IPS DF 4.7 (cell line): ENCODE measurements around the gene OR4F6.

Source experiments
- DNase-seq: peaks from one replicate; pipeline ENCODE4 v3.0.0-alpha.2; 2013; ENCODE audit warnings: low spot score; ENCODE audit errors: extremely low read depth

OR4F6 gene

DNA sequence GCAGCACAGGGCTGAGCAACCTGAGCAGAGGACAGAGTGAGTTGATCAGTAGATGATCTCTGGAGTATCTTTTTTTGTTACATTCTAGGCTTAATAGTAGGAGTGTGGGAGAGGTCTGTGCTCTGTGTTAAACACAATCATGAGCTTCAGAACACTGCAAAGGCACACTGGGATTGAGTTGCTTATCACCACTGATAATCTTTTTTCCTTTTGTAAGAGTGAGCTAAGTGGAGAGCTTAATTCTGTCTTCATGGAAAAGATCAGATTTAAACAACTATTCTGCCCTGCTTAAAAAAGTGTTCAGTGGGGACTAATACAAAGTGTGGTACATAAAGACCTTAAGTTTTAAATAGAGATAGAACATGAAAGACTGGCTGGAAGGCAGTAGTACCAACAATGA lies 1.1 kb downstream of the OR4F6 start:
- DNase-seq: no peak

DNA sequence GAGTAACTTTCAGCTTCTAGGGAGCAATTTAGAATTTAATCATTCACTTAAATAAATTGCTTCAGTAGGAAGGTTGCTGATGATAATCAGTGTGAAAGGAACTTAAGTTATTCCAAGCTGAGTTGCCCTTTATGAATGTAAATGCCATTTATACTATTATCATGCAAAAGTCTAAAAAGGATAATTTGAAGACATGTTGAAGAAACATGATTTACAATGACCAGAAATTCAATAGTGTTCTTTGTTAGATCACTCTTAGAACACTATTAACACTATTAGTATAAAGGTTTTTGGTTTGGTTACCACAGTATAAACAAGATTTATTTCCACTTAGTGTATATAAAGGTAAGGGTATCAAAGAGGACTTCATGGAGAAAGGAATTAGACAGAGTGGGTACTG lies 1.6 kb downstream of the OR4F6 start:
- no peak for DNase-seq

DNA sequence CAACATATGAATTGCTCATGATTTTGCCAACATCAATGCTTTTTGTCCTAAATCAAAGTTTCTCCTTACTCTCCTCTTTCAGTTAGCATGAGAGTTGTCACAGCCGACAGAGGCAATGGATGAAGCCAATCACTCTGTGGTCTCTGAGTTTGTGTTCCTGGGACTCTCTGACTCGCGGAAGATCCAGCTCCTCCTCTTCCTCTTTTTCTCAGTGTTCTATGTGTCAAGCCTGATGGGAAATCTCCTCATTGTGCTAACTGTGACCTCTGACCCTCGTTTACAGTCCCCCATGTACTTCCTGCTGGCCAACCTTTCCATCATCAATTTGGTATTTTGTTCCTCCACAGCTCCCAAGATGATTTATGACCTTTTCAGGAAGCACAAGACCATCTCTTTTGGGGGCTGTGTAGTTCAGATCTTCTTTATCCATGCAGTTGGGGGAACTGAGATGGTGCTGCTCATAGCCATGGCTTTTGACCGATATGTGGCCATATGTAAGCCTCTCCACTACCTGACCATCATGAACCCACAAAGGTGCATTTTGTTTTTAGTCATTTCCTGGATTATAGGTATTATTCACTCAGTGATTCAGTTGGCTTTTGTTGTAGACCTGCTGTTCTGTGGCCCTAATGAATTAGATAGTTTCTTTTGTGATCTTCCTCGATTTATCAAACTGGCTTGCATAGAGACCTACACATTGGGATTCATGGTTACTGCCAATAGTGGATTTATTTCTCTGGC lies 2.5 kb downstream of the OR4F6 start:
- no peak for DNase-seq

DNA sequence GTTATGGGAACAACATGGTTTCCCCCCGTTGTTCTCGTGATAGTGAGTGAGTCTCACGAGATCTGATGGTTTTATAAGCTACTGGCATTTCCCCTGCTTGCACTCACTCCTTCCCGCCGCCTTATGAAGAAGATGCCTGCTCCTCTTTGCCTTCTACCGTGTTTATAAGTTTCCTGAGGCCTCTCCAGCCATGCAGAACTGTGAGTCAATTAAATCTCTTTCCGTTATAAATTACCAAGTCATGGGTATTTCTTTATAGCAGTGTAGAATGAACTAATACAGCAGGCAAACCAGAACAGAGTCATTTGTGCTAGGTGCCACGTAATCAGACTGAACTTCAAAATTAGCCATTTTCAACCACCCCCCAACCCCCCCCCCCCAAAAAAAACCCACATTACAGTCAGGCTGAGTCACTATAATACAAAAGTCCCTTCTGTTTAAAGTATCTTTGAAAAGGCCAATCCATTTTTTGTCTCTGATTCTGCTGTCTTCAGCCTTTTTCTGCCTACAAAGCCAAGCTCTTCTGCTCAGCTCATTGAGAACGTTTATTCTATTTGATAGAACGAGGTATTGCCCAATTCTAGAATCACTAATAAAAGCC lies 4.1 kb downstream of the OR4F6 start:
- no peak for DNase-seq

DNA sequence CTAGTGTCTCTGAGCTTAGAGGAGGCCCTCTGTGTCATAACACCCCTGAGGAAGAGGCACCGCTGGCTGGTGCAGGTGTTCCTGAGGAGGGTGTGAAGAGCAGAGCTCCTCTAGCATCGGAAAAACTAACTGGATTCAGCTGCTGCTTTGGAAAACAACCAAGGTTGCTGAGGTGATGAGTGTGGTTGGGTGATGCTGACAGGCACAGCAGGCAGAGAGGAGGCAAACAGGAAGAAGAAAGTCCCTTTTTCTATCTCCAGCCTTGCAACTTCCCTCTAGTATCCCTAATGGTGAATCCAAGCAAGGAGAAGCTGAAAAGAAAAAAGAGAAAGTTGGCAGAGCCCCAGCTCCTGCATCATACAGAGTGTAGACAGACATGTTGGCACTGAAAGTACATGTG lies 4.9 kb downstream of the OR4F6 start:
- no peak for DNase-seq

DNA sequence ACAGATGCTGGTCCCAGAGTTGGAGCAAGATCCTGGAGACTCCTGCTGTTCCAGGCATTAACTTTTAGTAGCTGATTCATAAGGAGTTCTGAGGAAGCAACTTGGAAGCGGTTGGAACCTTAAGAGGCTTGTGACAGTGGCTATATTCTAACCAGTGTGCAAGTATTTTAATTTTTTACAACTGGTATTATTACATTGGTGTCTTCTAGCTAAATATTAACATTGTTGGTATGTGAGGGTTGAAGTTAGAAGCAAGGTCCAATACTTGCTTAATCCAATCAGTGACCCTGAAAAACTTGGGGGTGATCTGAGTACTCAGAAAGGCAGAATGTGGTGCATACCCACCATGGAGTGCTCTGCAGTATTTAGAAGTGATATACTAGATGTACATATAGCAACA lies 7.1 kb downstream of the OR4F6 start:
- DNase-seq: no peak

DNA sequence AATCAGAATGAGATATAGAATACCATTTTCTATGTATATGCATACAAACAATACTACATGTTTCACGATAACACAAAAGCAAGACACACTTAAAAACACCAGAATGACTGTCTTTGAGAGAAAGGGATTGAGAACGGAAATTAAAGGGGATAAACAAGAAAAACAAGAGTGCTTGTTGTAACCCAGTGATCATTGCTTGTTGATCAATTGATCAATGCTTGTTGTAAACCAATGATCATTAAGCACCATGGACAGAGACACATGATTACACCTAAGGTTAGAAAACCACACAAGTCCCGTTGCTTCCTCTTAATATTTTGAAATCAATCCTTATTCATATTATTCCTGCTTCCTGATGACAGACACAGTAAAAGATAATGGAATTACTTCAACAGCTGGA lies 7.6 kb downstream of the OR4F6 start:
- DNase-seq: no peak

DNA sequence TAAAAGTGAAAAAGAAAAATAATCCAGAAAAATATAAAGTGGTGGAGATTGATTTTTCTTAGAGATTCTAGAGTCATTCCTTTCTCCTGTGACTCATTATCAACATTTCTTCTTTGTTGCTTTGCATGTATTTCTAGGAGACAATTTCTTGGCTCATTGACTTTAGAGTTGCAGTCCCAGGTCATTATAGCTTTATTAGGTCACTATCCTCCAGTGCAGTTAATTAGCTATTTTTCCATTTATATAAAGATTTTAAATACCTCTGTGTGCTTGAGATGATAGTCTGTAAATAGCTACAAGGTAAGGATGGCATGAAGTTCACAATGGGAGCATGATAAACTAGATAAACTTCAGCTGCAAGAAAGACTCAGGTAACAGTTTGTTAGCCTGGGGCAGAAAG lies 8.6 kb downstream of the OR4F6 start, which contains the start of gene OR4F15:
OR4F15 (plus strand) TSS at position 301 of the 400 bp plus-strand sequence. CDS start 5,985 bp downstream, outside the sequence.
- no peak for DNase-seq

DNA sequence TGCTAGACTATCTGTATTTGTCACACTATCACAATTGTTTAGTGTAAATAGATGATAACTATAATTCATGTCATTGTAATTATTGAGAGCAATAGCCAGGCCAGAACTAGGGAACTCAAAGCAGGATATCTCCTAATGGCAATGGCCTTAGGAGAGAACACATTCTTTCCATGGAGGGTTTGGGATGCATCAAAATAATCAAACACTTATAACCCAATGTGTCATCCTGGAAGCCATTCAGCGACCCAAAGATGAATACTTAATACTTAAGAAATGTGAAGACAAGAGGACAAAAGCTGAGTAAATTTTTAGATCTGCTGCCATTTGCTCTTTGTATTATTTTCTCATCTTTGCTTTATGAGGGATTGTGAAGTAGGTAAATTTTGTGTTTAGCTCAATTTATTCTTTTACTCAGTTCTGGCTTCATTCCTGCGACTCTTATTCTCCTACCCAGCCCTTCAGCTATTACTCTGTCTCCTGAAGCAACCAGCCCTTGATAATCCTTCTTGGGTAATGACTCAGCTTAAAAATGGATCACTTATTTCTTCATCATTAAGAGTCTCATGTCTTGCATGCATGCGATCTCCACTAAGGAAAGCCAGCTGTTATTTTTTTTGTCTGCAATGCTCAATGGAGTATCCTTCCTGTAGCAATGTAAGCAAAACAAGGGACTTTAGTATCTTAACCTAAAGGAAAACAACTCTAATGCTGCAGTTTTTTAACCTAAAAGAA lies 10.7 kb downstream of the OR4F6 start:
- no peak for DNase-seq

DNA sequence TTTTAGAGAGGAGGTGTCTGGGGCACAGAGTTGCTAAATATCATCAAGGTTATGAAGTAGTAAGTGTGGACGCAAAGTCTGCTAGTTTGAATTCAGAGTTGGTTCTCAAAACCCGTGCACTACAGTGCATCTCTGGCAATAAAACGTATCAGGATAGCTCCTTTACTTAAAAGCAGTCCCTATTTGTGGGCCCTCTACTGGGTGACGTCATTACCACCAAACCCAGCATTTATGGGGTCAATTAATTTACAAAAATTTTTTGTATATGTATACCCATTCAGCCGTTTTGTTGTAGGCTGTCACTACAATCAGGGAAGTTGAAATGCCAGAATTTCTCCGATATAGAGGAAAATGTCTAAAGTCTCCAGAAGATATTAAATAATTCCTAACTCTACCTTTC lies 17.5 kb downstream of the OR4F6 start:
- DNase-seq: no peak

DNA sequence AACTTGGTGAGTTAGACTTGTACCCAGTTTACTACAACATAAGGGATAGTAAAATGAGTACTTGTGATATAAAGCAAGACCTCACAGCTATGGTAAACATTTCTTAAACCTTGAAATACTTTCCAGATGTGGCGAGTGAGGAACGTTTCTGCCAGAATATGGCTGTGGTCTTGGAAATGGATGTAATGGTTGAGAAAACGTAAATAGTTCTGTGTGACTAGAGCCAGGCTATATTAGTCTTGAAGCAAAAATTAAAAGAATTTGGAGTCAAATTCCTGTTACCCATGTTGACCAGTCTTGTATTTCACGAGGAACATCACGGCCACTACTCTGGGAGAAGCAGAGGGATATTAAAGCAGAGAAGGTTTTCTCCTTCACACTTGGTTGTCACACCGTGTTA lies 23.9 kb downstream of the OR4F6 start:
- no peak for DNase-seq

DNA sequence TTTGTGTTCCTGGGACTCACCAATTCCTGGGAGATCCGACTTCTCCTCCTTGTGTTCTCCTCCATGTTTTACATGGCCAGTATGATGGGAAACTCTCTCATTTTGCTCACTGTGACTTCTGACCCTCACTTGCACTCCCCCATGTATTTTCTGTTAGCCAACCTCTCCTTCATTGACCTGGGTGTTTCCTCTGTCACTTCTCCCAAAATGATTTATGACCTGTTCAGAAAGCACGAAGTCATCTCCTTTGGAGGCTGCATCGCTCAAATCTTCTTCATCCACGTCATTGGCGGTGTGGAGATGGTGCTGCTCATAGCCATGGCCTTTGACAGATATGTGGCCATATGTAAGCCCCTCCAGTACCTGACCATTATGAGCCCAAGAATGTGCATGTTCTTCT lies 25.5 kb downstream of the OR4F6 start:
- DNase-seq: no peak

DNA sequence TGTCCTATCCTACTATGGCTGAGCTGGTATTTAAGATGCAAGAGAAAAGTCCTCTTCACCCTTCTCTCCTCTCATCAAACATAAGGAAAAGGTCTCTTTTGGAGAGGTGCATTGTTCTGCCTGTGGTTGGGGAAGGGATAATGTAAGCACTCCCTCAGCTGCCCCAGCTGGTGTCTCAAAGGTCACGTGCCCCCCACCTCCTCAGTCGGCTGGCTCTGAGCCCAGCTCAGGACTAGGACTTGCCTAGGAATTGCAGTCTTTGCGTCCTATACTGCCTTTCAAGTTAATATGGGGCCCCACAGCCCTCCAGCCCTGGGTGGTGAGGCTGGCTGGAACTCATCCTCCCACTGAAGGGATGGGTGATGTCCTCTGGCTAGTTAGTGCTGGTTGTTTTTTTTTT lies 38.3 kb downstream of the OR4F6 start:
- DNase-seq: no peak

DNA sequence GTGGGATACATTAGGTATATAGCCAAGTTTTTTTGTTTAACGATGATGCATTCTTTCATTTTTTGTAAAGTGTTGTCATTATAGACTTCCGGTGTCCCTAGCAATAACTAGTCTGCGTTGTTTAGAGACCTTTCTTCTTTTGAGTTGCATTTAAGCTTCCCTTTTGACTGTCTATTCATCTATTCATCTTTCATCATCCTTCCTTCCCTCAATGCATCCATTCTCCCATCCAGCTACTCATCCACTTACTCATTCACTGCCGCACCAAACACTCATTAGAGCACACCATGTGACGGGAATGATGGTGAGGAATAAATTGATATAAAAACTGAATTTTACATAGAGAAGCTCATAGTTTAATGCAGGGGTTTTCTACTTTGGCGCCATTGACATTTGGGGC lies 41.6 kb downstream of the OR4F6 start:
- DNase-seq: no peak

DNA sequence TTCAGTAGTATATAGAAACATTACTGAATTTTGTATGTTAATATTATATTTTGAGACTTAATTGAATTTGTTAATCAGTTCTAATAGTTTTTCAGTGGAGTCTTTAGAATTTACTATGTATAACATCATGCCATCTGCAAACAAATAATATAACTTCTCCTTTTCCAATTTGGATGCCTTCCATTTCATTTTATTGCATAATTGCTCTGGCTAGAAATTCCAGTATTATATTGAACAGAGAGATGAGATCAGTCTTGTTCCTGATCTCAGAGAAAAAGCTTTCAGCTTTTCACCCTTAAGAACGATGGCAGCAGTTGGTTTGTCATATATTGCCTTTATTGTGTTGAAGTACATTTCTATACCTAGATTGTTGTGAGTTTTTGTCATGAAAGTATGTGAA lies 49.0 kb downstream of the OR4F6 start:
- no peak for DNase-seq
